ENCODE data around the gene TMCO1. TPM values are rescaled to one million over a fixed set of nuclear protein-coding genes. Genes with fewer than 3 reads are reported as not detected.
"Not testable (repeated sequence)": the region's sequence is repeated elsewhere in the genome, so short reads cannot be mapped to it uniquely, and the experiment has no call there.

Gene TMCO1
- total RNA-seq, 3 donors from 2014 or later (not counting 1 experiment from before 2014, with no cell fraction given) = 45.4 to 52.6 (median 47.6) TPM

- Mint-ChIP-seq H3K27ac (no peak overlapping the region), H3K4me3 (no peak overlapping the region), H3K36me3 (no peaks in the 10 kb centered on the region), H3K4me1 (no peaks in the 10 kb centered on the region), H3K27me3 (ENCODE audit: low read depth in 2 of 2) (peaks cover 12 to 23% of the 10 kb centered on the region in 2 donors), H3K9me3 (no peaks in the 10 kb centered on the region)
- no peak overlapping the region for H3K27ac ChIP-seq (ENCODE audit: low read length)
- ATAC-seq = peak in 1 of 3 donors; percentile 41
- 87% methylated on average over 11 of the region's 11 CpGs for WGBS (ENCODE audit: insufficient coverage)
- no peaks in the 10 kb centered on the region for H3K9me3 ChIP-seq (ENCODE audit: control insufficient read depth, insufficient read depth, low read length)
- peaks cover 2% of the 10 kb centered on the region for H3K27me3 ChIP-seq (ENCODE audit: control insufficient read depth, insufficient read depth, low read length)
- H3K4me3 ChIP-seq (ENCODE audit: low read length) = no peak overlapping the region
- no peaks in the 10 kb centered on the region for H3K36me3 ChIP-seq (ENCODE audit: control insufficient read depth, insufficient read depth, low read length)
- intact Hi-C loops (cut with micrococcal nuclease) = no loop called here
- DNase-seq = no peak
- TF ChIP-seq CTCF (IDR thresholded peaks at IDR 0.05) = no peak
- no peaks in the 10 kb centered on the region for H3K4me1 ChIP-seq (ENCODE audit: control insufficient read depth, insufficient read depth, low read length)
These were observed 60.5 kb downstream of the TMCO1 start for GRCh38 chr1:165707984-165708706.

GRCh38 chr1:165703648-165704047 is 65.0 kb downstream of the TMCO1 start:
- Histone ChIP-seq H3K4me1 (ENCODE audit: control insufficient read depth, insufficient read depth, low read length) (peaks cover 6% of the 10 kb centered on the region), H3K4me3 (ENCODE audit: low read length) (no peak overlapping the region), H3K27ac (ENCODE audit: low read length) (no peak overlapping the region), H3K9me3 (ENCODE audit: control insufficient read depth, insufficient read depth, low read length) (no peaks in the 10 kb centered on the region), H3K27me3 (ENCODE audit: control insufficient read depth, insufficient read depth, low read length) (peaks cover 2% of the 10 kb centered on the region), H3K36me3 (ENCODE audit: control insufficient read depth, insufficient read depth, low read length) (no peaks in the 10 kb centered on the region)
- H3K9me3 Mint-ChIP-seq = no peaks in the 10 kb centered on the region
- no peaks in the 10 kb centered on the region for H3K36me3 Mint-ChIP-seq
- no peak for ATAC-seq
- 88% methylated on average over 2 of the region's 2 CpGs for WGBS (ENCODE audit: insufficient coverage)
- H3K27me3 Mint-ChIP-seq (ENCODE audit: low read depth in 2 of 2) = peaks cover 12 to 14% of the 10 kb centered on the region in 2 donors
- no peak overlapping the region for H3K27ac Mint-ChIP-seq
- DNase-seq = no peak
- H3K4me1 Mint-ChIP-seq = peaks cover 3% of the 10 kb centered on the region in 2 donors
- no peak overlapping the region for H3K4me3 Mint-ChIP-seq
- intact Hi-C loops (cut with micrococcal nuclease) = no loop called here
- no peak for TF ChIP-seq CTCF (IDR thresholded peaks at IDR 0.05)

- peaks cover 13 to 15% of the 10 kb centered on the region in 2 donors for H3K4me1 Mint-ChIP-seq
- H3K27ac Mint-ChIP-seq; H3K9me3 Mint-ChIP-seq; H3K9me3 ChIP-seq (ENCODE audit: control insufficient read depth, insufficient read depth, low read length); H3K36me3 Mint-ChIP-seq; H3K4me3 Mint-ChIP-seq; intact Hi-C loops (cut with micrococcal nuclease); H3K4me3 ChIP-seq (ENCODE audit: low read length); H3K4me1 ChIP-seq (ENCODE audit: control insufficient read depth, insufficient read depth, low read length); H3K27me3 ChIP-seq (ENCODE audit: control insufficient read depth, insufficient read depth, low read length); DNase-seq; H3K27ac ChIP-seq (ENCODE audit: low read length); ATAC-seq; H3K36me3 ChIP-seq (ENCODE audit: control insufficient read depth, insufficient read depth, low read length): not testable (repeated sequence)
- H3K27me3 Mint-ChIP-seq (ENCODE audit: low read depth in 2 of 2) = peaks cover 4 to 12% of the 10 kb centered on the region in 2 donors
- WGBS (ENCODE audit: insufficient coverage) = 78% methylated on average over 5 of the region's 7 CpGs
These were observed 66.7 kb downstream of the TMCO1 start for GRCh38 chr1:165701922-165702321.

GRCh38 chr1:165699577-165699976 is 69.1 kb downstream of the TMCO1 start:
- intact Hi-C loops (cut with micrococcal nuclease) = loop anchor here (5.0 kb wide), 1 partner anchor 213 kb away; no protein-coding TSS in a partner anchor
- TF ChIP-seq CTCF (IDR thresholded peaks at IDR 0.05) = no peak
- H3K27ac ChIP-seq (ENCODE audit: low read length) = no peak overlapping the region
- Mint-ChIP-seq H3K27me3 (ENCODE audit: low read depth in 2 of 2) (no peaks in the 10 kb centered on the region), H3K4me1 (peaks cover 21 to 25% of the 10 kb centered on the region in 2 donors), H3K36me3 (no peaks in the 10 kb centered on the region), H3K27ac (no peak overlapping the region), H3K9me3 (no peaks in the 10 kb centered on the region), H3K4me3 (peak overlapping the region; percentile 66)
- DNase-seq (no peak), ATAC-seq (no peak)
- WGBS (ENCODE audit: insufficient coverage) = 89% methylated on average over 3 of the region's 3 CpGs
- no peaks in the 10 kb centered on the region for H3K9me3 ChIP-seq (ENCODE audit: control insufficient read depth, insufficient read depth, low read length)
- no peaks in the 10 kb centered on the region for H3K36me3 ChIP-seq (ENCODE audit: control insufficient read depth, insufficient read depth, low read length)
- no peaks in the 10 kb centered on the region for H3K27me3 ChIP-seq (ENCODE audit: control insufficient read depth, insufficient read depth, low read length)
- H3K4me3 ChIP-seq (ENCODE audit: low read length) = no peak overlapping the region
- H3K4me1 ChIP-seq (ENCODE audit: control insufficient read depth, insufficient read depth, low read length) = peaks cover 10% of the 10 kb centered on the region
